HG03565 (cell line): ENCODE results near the gene CXCR4.
"Not testable (repeated sequence)": the region's sequence is repeated elsewhere in the genome, so short reads cannot be mapped to it uniquely, and the experiment has no call there.

Experiments
- ATAC-seq: cut with Tn5 transposase; IDR thresholded peaks from one replicate; pipeline ENCODE4 v1.9.1; 2021; ENCODE audit warnings: mild to moderate bottlenecking, moderate library complexity; ENCODE audit not compliant: unreplicated experiment

The CXCR4 gene

DNA sequence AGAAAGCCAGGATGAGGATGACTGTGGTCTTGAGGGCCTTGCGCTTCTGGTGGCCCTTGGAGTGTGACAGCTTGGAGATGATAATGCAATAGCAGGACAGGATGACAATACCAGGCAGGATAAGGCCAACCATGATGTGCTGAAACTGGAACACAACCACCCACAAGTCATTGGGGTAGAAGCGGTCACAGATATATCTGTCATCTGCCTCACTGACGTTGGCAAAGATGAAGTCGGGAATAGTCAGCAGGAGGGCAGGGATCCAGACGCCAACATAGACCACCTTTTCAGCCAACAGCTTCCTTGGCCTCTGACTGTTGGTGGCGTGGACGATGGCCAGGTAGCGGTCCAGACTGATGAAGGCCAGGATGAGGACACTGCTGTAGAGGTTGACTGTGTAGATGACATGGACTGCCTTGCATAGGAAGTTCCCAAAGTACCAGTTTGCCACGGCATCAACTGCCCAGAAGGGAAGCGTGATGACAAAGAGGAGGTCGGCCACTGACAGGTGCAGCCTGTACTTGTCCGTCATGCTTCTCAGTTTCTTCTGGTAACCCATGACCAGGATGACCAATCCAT lies 2.7 kb downstream of the CXCR4 start:
- no peak for ATAC-seq

DNA sequence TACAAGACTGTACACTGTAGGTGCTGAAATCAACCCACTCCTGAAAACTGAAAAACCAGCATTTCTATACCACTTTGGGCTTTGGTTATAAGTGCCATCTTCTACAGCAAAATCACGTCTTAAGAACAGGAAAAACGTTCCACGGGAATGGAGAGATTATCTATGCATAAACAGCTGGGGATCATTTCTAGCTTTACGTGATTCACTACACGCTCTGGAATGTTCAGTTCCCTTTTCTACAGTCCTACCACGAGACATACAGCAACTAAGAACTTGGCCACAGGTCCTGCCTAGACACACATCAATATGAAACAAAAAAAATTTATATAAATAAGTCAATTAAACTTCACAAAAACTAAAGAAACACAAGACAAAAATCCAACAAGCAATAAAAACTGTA lies 3.6 kb downstream of the CXCR4 start:
- ATAC-seq = no peak

DNA sequence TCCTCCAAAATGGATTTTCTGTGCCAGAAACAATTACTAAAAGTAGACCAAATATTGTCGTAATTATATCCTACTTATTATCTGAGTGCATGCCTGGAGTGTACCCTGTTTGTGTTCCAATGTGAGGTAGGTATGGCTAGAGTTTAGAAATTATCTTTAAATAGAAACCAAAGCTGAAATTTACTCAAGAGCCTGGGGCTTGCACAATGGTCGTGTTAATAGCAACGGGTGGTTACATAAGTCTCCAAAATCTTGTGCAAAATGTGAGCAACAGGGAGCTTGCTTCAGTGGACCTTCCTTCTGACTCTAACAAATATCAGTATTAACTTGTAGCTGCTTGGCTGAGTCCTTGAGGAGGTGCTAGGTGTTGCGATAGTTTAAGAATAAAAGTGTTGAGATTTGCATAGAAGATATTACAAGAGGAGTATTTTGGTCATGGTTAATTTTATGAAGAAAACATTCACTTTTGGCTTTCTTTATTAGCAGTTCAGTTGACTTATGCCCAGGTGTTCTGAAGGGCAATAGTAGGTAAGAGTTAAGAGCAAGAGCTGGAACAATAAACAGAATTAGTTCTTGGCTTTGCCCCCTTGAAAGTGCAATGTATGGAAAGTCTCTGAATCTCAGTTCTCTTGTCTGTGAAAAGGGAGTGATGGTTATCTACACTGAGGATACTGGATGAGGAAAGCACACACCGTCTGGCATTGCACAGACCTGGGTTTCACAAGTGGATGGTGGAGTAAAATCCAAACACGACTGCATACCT lies 4.6 kb downstream of the CXCR4 start:
- ATAC-seq = no peak

DNA sequence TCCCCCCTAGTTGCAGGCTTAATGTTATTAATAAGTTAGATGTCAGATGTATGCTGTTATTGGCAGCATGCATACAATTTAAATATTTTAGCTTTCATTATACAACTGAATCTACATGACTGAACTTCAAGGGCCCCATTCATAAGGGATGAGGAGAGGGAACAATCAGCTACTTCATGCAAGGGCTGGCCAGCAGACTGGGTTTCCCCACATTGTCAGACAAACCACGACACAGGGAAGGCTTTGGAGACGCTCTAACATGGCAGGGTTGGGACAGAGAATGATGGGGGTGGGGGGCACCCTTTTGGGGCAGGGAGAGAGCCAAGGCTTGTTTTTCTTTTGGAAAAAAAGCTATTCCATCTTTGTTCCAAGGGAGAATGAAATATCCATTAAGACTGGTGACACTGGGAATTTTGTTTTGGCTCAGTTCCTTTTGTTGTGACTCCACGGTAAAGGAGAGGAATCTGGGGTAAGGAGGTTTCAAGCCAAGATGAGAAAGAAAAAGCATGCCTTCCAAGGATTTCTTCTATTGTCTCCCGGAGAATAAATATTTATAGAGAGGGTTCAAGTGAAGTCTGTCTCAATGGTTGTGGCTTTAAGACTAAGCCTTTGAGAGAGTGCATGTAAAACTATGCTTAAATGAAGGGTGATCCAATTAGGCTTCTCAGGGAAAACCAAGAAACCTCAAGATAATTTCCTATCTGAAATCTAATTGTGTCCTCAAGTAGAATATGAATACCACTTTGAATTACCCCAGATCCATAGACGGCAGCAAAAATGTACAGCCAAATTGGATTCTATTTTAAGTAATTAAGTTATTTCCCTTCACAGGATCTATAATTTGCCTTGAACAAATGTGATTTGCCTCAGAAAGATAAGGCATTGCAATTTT lies 5.4 kb downstream of the CXCR4 start:
- ATAC-seq = no peak

DNA sequence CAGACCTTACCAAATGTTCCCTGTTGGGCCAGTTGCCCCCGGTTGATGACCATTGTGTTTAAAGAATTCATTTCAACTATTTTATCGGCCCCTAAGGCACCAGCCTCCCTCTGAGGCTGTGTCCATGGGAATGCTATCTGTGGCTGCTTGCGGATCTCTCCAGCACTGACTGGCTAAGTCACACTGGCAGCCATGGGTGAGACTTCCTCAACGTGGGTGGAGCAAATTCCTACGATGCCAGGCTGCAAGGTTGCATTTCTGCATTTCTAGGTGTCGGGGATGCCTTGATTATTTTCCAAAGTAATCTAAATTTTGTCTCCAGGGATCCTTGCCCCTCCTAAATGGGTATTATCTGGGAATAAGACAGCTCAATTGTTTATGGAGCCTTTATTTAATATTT lies 6.2 kb downstream of the CXCR4 start:
- no peak for ATAC-seq

DNA sequence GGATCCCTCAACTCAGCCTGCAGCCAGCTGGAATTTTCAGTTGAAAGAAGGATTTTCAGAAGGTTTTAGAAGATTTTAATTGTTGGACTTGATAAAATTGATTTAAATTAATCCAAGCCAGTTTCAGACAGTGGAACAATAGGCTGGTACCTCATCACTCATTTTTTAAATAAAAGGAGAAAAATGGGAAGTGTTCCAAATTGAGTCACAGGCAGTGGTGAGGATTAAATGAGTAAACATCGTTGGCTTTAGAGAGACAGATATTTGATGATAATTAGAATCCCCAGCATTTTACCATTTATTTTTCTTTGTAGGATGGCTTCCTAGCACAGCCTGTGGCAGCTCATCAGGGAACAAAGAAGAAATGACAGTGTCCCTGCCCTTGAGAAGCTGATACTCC lies 7.4 kb downstream of the CXCR4 start:
- no peak for ATAC-seq

DNA sequence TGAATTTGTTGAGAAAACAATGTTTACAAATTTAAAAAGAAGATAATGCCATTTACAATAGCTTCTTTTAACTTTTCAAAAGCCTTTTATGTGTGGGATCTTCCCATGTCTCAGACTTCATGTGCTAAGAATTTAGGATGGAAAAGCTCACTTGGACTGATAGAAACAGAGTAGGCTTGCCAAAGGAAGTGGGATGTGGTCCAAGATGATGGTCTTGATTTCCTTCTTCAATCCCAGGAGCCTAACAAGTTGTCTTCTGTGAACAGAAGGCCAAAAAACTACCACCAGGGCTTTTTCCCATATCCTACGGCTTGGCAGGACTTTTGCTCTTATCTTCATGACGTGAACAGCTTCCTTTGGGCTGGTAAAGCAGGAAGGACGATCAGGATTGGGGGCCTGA lies 9.5 kb downstream of the CXCR4 start:
- no peak for ATAC-seq

DNA sequence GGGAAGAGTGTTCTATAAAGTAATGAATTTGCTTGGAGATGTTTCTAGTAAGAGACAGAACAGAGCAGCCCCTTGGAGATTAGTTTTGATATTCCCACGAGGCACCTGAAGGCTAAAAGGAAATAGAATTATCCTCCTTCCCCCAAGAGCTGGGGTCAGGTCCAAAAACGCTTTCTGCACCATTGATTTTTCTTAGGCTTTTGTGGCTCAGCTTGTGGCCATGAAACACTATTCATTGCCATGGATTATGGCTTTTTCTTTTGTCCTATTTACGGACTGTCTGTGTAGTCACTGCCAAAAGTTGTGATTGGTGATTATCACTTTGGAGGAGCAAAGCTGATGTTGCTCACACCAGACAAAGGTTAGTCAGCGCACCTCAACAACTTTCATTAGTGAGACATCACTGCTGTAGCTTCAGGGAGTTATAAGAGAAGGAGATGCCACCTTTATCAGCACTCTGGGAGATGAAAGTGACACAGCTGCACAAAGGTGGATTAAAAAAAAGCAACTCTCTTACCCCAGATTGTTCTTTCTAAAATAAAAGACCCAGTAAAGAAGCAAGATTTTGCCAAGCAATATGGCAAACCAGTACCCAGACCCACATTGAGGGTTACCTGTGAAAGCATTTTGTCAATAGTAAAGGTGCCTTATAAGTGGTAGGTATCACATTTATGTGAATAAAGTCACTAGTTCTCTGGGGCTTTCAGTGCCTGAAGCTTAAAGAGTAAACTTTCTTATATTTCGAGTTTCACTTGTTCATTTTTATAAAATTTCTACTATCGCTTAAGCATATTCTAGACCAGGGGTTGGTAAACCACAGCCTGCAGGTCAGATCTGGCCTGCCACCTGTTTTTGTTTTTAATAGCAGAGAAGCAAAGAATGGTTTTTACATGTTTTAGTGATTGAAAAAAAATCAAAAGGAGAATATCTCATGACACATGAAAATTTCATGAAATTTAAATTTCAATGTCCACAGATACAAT lies 10.6 kb downstream of the CXCR4 start:
- peak; percentile 54 for ATAC-seq

DNA sequence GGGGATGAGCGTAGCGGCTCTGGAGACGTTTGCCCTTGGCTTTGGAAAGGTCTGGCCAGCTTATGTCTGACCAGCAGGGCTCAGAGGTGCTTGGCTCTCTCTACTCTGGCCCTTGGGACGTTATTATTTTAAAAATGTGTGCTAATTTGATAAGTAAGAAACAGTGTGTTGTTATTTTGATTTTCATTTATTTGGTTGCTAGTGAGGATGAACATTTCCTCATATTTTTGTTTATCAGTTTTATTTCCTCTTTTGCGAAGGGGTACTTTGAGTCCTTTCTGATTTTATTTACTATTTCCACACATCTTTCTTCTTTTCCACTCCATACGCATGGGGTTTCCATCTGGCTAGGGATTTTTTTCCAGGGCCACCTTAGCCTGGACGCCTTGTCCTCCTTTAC lies 11.4 kb downstream of the CXCR4 start:
- ATAC-seq = no peak

DNA sequence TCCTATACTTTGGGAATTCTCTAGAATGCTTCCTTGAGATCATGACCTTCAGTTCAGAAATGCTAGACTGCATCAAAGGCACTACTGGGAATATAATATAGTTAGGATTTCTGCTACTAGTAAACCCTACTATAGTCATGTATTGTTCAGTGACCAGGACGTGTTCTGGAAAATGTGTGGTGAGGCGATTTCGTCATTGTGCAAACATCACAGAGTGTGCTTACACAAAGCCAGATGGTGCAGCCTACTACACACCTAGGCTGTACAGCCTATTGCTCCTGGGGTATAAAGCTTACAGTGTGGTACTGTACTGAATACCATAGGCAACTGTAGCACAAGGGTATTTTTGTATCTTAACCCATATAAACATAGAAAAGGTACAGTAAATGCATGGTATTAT lies 13.0 kb downstream of the CXCR4 start:
- ATAC-seq = no peak

DNA sequence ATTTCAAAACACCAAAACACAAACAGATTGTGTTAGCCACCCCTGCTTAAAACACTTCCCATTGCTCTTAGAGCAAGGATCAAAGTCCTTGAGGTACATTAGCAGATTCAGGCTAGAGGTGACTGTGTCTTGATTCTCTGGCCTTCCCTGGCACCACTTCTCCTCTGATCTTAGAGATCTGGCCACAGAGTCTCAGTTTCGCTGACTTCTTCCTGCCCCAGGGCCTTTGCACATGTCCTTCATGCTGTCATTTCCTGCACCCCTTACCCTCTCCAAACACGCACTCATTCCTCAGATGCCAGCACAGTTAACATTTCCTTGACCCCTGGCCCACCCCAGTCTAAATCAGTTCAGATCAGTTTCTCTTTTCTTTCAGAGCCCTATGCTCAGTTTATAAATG lies 16.9 kb downstream of the CXCR4 start:
- ATAC-seq = no peak

DNA sequence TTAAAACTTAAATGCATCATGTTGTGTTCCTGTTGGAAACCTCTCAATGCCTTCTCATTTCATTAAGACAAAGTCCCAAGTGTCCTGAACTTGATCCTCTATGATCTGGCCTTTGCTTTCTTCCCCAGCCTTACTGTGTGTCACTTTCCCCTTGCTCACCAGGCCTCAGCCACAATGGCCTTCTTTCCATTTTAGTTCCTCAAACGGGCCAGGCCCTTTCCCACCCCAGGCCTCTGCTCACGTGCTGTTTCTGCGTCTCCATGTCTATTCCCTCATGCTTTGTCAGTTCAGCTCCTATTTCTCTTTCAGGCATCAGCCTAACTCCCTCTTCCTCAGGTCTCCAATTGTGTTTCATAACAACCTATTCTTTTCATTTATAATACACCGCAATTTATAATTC lies 19.5 kb downstream of the CXCR4 start:
- no peak for ATAC-seq

DNA sequence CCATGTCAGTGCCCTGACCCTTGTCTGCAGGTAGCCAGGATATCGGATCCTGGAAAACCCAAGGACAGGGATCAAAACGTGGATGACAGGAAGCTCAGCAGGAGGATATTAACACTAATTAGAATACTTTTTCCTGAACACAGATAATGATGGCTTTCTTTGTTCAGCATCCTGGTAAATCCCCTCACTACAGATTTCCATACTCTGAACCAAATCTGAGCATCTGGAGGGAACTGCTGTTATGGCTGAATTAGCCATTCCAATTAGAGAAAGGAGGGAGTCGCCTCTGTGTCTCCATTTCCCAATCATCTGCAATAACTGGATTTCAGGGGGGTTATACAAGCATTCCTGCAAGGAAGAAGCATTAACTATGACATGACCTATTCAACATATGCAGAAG lies 24.4 kb downstream of the CXCR4 start:
- no peak for ATAC-seq

DNA sequence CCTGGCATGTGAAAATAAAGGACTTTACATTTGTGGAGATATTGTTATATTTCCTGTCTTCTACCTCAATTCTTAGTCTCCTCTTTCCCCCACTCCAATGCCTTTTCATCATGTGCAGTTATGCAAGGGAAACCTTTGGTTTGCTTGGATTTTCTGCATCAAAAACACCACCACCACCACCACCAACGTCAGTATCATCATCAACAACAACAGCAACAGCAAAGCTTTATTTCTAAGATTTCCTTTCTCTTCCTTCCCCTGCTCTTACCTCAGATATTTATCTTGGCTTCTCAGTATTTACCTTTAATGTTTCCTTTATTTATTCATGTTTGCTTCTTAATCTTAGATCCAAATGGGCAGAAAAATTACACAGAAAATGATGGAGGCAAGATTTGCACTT lies 26.1 kb downstream of the CXCR4 start:
- ATAC-seq = no peak

DNA sequence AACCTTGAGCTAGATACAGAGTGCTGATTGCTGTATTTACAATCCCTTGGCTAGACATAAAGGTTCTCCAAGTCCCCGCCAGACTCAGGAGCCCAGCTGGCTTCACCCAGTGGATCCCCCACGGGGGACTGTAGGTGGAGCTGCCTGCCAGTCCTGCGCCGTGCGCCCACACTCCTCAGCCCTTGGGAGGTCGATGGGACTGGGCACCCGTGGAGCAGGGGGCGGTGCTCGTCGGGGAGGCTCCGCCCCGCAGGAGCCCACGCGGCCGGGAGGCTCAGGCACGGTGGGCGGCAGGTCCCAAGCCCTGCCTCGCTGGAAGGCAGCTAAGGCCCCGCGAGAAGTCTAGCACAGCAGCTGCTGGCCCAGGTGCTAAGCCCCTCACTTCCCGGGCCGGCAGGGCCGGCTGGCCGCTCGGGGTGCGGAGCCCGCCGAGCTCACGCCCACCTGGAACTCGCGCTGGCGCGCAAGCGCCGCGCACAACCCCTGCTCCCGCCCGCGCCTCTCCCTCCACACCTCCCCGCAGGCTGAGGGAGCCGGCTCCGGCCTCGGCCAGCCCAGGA lies 30.0 kb downstream of the CXCR4 start:
- not testable (repeated sequence) for ATAC-seq

DNA sequence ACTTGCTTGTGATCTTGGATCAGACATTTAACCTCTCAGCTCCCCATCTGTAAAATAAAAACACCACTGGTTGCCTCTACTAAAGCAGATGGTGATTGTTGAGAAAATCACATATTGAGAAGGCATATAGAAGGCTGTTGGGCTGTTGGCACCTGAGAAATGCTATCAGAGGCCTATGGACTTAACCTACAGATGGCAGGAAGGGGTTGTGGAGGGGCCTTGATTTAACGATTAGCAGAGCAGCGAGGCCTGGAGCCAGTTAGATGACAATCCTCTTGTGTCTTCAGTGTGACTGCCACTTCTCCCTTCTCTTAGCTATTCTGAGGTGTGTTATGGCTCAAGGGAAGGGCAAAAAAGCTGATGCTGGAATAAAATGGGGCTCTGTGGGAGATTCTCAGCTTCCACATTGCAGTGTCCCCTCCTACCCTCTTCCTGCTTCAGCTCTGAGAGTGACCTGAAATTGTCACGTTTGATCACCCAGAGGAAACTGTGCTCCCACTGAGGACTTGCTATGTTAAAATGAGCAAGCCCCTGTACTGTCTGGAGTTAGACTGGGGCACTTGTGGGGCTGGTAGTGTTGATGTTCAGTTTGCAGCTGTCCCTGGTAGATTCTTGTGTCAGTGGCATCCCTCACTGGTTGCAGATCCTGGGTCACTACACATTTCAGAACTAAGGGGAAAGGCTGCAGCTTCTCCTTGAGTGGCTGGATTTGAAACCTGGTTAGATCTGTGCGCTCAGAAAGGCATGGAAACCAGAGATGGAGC lies 31.5 kb downstream of the CXCR4 start:
- ATAC-seq = no peak

DNA sequence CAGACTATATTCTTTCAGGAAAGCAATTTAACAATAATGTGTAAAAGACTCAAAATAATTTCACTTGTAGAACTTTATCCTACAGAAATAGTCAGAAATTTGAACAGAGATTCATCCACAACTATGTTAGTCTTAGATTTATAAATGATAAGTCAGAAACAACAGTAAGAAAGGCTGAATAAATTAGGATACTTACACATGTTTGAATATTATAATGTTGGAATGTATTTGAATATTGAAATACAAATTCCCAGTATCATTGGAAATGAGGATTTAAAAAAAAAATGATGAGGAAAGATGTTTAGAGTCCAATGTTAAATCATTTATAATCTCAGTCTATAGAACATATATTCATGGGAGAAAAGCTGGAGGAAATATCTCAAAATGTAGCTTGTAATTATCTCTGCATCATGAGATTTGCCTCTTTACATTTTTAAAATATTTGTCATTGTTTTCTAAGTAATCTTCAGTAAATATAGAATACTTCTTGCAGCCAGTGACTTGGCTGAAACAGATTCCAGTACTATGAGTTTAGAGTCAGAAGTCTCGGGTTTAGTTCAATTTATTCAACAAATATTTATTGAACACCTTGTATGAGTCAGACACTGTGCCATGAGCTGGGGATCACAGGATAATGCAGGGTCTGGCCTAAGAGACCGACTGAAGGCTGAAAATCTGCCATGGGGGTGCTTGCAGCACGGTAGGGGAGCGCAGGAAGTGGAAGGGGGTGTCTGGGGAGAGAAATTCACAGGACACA lies 32.3 kb downstream of the CXCR4 start:
- ATAC-seq = no peak

DNA sequence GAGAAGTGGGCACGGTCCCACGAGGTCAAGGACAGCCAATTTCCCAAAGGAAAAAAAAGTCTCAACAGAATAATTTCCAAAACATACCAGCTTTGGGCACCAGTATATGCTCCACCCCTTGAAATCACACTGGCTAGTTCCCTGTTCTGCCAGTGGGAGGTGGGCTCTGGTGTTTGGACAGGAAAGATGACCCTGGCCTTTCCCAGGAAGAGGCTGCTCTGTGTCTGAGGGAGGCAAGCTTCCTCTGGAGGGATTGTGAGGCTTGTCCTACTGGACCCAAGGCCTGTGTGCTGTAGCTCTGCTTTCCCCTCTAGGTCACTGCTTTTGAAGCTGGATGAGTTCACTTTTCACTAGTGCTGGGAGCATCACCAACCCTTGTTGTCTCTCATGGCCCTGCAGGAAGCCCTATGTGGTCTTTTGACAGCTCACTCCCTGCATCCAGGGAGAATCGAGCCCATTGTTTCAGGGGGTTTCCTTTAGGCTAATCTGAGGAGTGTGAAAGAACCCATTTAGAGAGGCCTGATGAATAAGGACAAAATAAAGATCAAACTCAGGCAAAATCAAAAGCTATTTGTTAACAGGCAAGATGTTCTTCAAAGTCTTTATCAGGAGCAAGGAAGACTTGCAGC lies 36.3 kb downstream of the CXCR4 start:
- ATAC-seq = no peak

DNA sequence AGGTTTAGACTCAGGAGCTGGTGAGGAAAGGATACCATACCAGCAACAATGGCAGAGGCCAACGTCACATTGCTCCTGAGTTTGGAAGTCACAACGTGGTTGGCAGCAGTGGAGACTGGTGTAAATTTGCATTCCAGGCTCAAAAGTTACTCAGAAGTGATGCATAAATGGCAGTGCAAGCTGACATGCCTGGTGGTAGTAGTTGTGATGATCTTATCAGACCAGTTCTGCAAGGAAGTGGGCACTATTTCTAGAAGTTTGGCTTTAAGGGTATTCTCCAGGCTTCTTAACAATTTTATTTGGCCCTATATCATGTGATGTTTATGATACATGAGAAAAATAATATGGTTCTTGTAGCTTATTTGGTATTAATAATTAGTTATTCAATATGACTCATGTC lies 37.8 kb downstream of the CXCR4 start:
- ATAC-seq = no peak
